Fibroblast of villous mesenchyme (primary cell): Measurements from ENCODE around the gene ARHGEF17. TPM values are rescaled to one million over a fixed set of nuclear protein-coding genes. Genes with fewer than 3 reads are reported as not detected.

Source experiments
- DNase-seq: peaks from one replicate; pipeline ENCODE4 v3.0.0-alpha.2; 2010; ENCODE audit warnings: low read depth
- H3K4me3 ChIP-seq: 2 replicates; pipeline ENCODE4 v1.5.1; 2011; ENCODE audit warnings: low read depth, mild to moderate bottlenecking, low read length
- CTCF ChIP-seq: IDR thresholded peaks from 2 replicates; pipeline ENCODE4 v1.5.1; 2012; ENCODE audit warnings: low read depth, mild to moderate bottlenecking, low read length; ENCODE audit not compliant: insufficient read depth
- total RNA-seq: library from RNA; depleted of rRNA; stranded (reverse); fragments of >200 nt; gene quantifications from 2 replicates; pipeline ENCODE4 v1.2.3, GENCODE V29; 2012

The ARHGEF17 gene
- total RNA-seq, 1 donor, result 71.2 TPM

- TF ChIP-seq CTCF, result no peak
- no peak for DNase-seq
- no peak overlapping the region for H3K4me3 ChIP-seq
Observed at GRCh38 chr11:73356979-73357860, 49.1 kb downstream of the ARHGEF17 start.

- DNase-seq, result no peak
- no peak for TF ChIP-seq CTCF
- no peak overlapping the region for H3K4me3 ChIP-seq
Observed at GRCh38 chr11:73358071-73358470, 50.0 kb downstream of the ARHGEF17 start.

- no peak overlapping the region for H3K4me3 ChIP-seq
- DNase-seq, result peak; percentile 55
- TF ChIP-seq CTCF, result no peak
Observed at GRCh38 chr11:73359341-73359740, 51.3 kb downstream of the ARHGEF17 start.

GRCh38 chr11:73359930-73360742, 52.1 kb downstream of the ARHGEF17 start:
- peak; percentile 22 for DNase-seq

GRCh38 chr11:73360743-73361369, 52.8 kb downstream of the ARHGEF17 start:
- TF ChIP-seq CTCF, result no peak
- no peak overlapping the region for H3K4me3 ChIP-seq
- no peak for DNase-seq

More at GRCh38 chr11:73359930-73360742, 52.1 kb downstream of the ARHGEF17 start:
- no peak overlapping the region for H3K4me3 ChIP-seq
- TF ChIP-seq CTCF, result peak; percentile 51

GRCh38 chr11:73361953-73362776, 54.1 kb downstream of the ARHGEF17 start:
- TF ChIP-seq CTCF, result no peak
- DNase-seq, result no peak
- no peak overlapping the region for H3K4me3 ChIP-seq
